Heart left ventricle (tissue), 16 donors: ENCODE data around the gene WNT10A. TPM values are rescaled to one million over a fixed set of nuclear protein-coding genes. Genes with fewer than 3 reads are reported as not detected.

Source experiments
- ATAC-seq, 4 donors: fragments of 200-7000 bp; cut with Tn5 transposase; one replicate each; pipeline ENCODE4 v1.9.1; 2020 to 2022; ENCODE audit warnings: moderate library complexity in 4 of 4, mild to moderate bottlenecking in 3 of 4, moderate number of reproducible peaks in 1 of 4
- DNase-seq, 5 donors: peaks; one replicate each; pipeline ENCODE4 v3.0.0-alpha.2; 2020
- H3K27ac ChIP-seq, 12 donors: fragments of 200-600 bp; sonication (generic) in 4 of 12; one replicate each; pipeline versions ENCODE4 v1.5.0 to v1.8.0; 2016 to 2022; ENCODE audit warnings: mild to moderate bottlenecking in 2 of 12
- H3K27me3 ChIP-seq, 9 donors: fragments of 200-600 bp; sonication (generic) in 2 of 9; one replicate each; pipeline versions ENCODE4 v1.5.1 to v1.8.0; 2016 to 2022; ENCODE audit warnings: mild to moderate bottlenecking in 3 of 9
- H3K36me3 ChIP-seq, 9 donors: fragments of 200-600 bp; sonication (generic) in 2 of 9; one replicate each; pipeline versions ENCODE4 v1.5.0 to v1.8.0; 2018 to 2022; ENCODE audit warnings: mild to moderate bottlenecking in 2 of 9
- H3K4me1 ChIP-seq, 12 donors: fragments of 200-600 bp; sonication (generic) in 4 of 12; one replicate each; pipeline versions ENCODE4 v1.5.0 to v1.8.0; 2016 to 2022; ENCODE audit warnings: mild to moderate bottlenecking in 3 of 12
- H3K4me3 ChIP-seq, 12 donors: fragments of 200-600 bp; sonication (generic) in 4 of 12; one replicate each; pipeline versions ENCODE4 v1.5.0 to v1.8.0; 2017 to 2022; ENCODE audit warnings: mild to moderate bottlenecking in 9 of 12, moderate library complexity in 4 of 12
- H3K9me3 ChIP-seq, 12 donors: fragments of 200-600 bp; sonication (generic) in 4 of 12; one replicate each; pipeline versions ENCODE4 v1.5.0 to v1.8.0; 2016 to 2022; ENCODE audit warnings: mild to moderate bottlenecking in 1 of 12
- CTCF ChIP-seq, 12 donors: fragments of 200-600 bp; sonication (generic) in 4 of 12; IDR thresholded peaks; one replicate each; pipeline versions ENCODE4 v1.5.0 to v1.8.0; 2018 to 2022; ENCODE audit warnings: antibody characterized with exemption in 12 of 12, mild to moderate bottlenecking in 5 of 12
- POLR2A ChIP-seq, 2 donors: fragments of 450-650 bp; IDR thresholded peaks; one replicate each; pipeline ENCODE4 v1.6.1; 2017; ENCODE audit warnings: antibody characterized with exemption in 2 of 2, mild to moderate bottlenecking in 2 of 2, moderate library complexity in 2 of 2
- WGBS, 4 donors: extraction: QIAGEN DNeasy Blood & Tissue Kit in 2 of 4; methylation state at CpG; one replicate each; pipeline versions ENCODE4 v1.1.5 to v1.1.7; 2013 to 2018; 5-methylcytosine and 5-hydroxymethylcytosine counted together
- intact Hi-C, 10 donors: fragments of 100-400 bp; cut with DNase I; formaldehyde crosslinking; loops; one replicate each; pipeline versions ENCODE4 v1.11.1 to v1.14.2; 2022
- polyA plus RNA-seq, 2 donors: library from polyadenylated mRNA; stranded (reverse); fragments of 200-250 nt; gene quantifications; one replicate each; pipeline ENCODE4 v1.2.3, GENCODE V29; 2013
- total RNA-seq, 9 donors: library from RNA; depleted of rRNA in 2 of 9; stranded (reverse); fragments of >200 nt in 2 of 9; fragmentation: NEBNext Ultra II Directional in 3 of 9; extraction: Animal tissue kit (Norgen Biotek cat#: 25700) in 3 of 9; gene quantifications; one replicate each; pipeline versions ENCODE4 v1.1.0 to v1.2.4, GENCODE V29; 2016 to 2023
- donor health status: ischemic (EF 13 %, LVEDD 7.1; RV severe dilation, severe dysfunction).
- donor health status: healthy with polysubstance abuse.
- donor health status: DM: no; HTN: yes; CAD: no.
- donor health status: DM: no; HTN: no; CAD: no.
- donor health status: ischemic (EF 25% LVEDD 6.9; RV normal size, moderate dysfunction).
- donor health status: ischemic (EF 25% LVEDD 5.7; RV mildly dilated, moderate dysfunction).
- donor health status: healthy.
- donor health status: DM: yes; HTN: yes; CAD: no.
- donor health status: ischemic (EF 35%, LVEDD 5.7; RV mildly dilated, moderate dysfunction).
- donor health status: nonischemic (EF 11% LVEDD 7.7; RV severe dilation, severe dysfunction).
- donor health status: DM: yes; HTN: yes; CAD: no.
- donor health status: PGD.
- donor health status: ischemic (EF 29% LVEDD 5.4; RV normal size, mild dysfunction).
- donor health status: nonischemic (EF 23%, LVEDD 6.1; RV moderate dilation, normal function).

WNT10A gene
- total and polyA plus RNA-seq, 11 donors: 0.08 to 1.3 (median 0.16) TPM; not detected in 8

- Histone ChIP-seq H3K9me3 (no peaks in the 10 kb centered on the region), H3K27ac (peak within 1 kb of the TSS in 4 of 12 donors; percentile 24 to 64 (median 31)), H3K27me3 (peaks cover 21 to 91% (median 69%) of the 10 kb centered on the region in 9 donors), H3K4me1 (peaks cover 0 to 38% (median 11%) of the 10 kb centered on the region in 12 donors), H3K4me3 (peak within 1 kb of the TSS; percentile 6 to 59 (median 48)), H3K36me3 (no peaks in the 10 kb centered on the region)
- DNase-seq (no peak), ATAC-seq (peak in 1 of 4 donors; percentile 21)
- intact Hi-C loops: loop anchor here in 1 of 10 donors (10.0 kb wide), 1 partner anchor 295 kb away; no protein-coding TSS in a partner anchor
- TF ChIP-seq POLR2A (IDR thresholded peaks at IDR 0.05) (no peak), CTCF (IDR thresholded peaks at IDR 0.05) (no peak)
- 0 to 3% (median 1%) methylated on average over 21 to 64 of the region's 64 CpGs for WGBS, 4 donors
Measured at GRCh38 chr2:218859556-218859987, 21.1 kb upstream of the WNT10A start, which contains the start of gene WNT6. Gene WNT6, plus strand, starts transcription at chr2:218859805. Its CDS starts 233 bp downstream, at chr2:218860038.

- ATAC-seq: no peak
- intact Hi-C loops: loop anchor here in 1 of 10 donors (10.0 kb wide), 1 partner anchor 295 kb away; no protein-coding TSS in a partner anchor
- H3K27me3 ChIP-seq: peaks cover 21 to 90% (median 73%) of the 10 kb centered on the region in 9 donors
- H3K4me3 ChIP-seq: peak overlapping the region; percentile 6 to 59 (median 48)
- peak overlapping the region in 4 of 12 donors; percentile 24 to 64 (median 31) for H3K27ac ChIP-seq
- no peaks in the 10 kb centered on the region for H3K36me3 ChIP-seq
- TF ChIP-seq POLR2A (IDR thresholded peaks at IDR 0.05): no peak
- TF ChIP-seq CTCF (IDR thresholded peaks at IDR 0.05): no peak
- H3K4me1 ChIP-seq: peaks cover 0 to 38% (median 11%) of the 10 kb centered on the region in 12 donors
- no peaks in the 10 kb centered on the region for H3K9me3 ChIP-seq
- no peak for DNase-seq
- 2 to 3% (median 3%) methylated on average over 28 to 47 of the region's 47 CpGs for WGBS, 4 donors
Measured at GRCh38 chr2:218859988-218860831, 20.4 kb upstream of the WNT10A start.

GRCh38 chr2:218860950-218861381, 19.7 kb upstream of the WNT10A start:
- WGBS, 4 donors: 1 to 8% (median 2%) methylated on average over 18 to 21 of the region's 21 CpGs
- Histone ChIP-seq H3K27ac (peak overlapping the region in 2 of 12 donors; percentile 24 to 64), H3K27me3 (peaks cover 21 to 85% (median 68%) of the 10 kb centered on the region in 9 donors), H3K4me1 (peaks cover 0 to 38% (median 11%) of the 10 kb centered on the region in 12 donors), H3K36me3 (no peaks in the 10 kb centered on the region), H3K4me3 (peak overlapping the region in 11 of 12 donors; percentile 6 to 59 (median 48)), H3K9me3 (no peaks in the 10 kb centered on the region)
- DNase-seq (peak; percentile 60 to 80 (median 75)), ATAC-seq (peak; percentile 72 to 90 (median 76))
- intact Hi-C loops: no loop called here
- TF ChIP-seq CTCF (IDR thresholded peaks at IDR 0.05) (no peak), POLR2A (IDR thresholded peaks at IDR 0.05) (peak in 1 of 2 donors; percentile 66)
